Large intestine (tissue), 3 donors: ENCODE data around the gene LRP2. TPM values are rescaled to one million over a fixed set of nuclear protein-coding genes. Genes with fewer than 3 reads are reported as not detected.

ENCODE experiments used
- DNase-seq, 2 donors: peaks; one replicate each; pipeline versions ENCODE4 v3.0.0 to v3.0.0-alpha.2; 2013
- H3K27ac ChIP-seq: one replicate; pipeline ENCODE4 v1.5.1; 2013; ENCODE audit warnings: low read length
- H3K27me3 ChIP-seq: 2 replicates; pipeline ENCODE4 v1.6.1; 2013; ENCODE audit warnings: low read length; ENCODE audit not compliant: control insufficient read depth, insufficient read depth
- H3K36me3 ChIP-seq: 2 replicates; pipeline ENCODE4 v1.6.1; 2013; ENCODE audit warnings: low read length; ENCODE audit not compliant: control insufficient read depth, insufficient read depth
- H3K4me1 ChIP-seq: one replicate; pipeline ENCODE4 v1.6.1; 2013; ENCODE audit warnings: low read length; ENCODE audit not compliant: control insufficient read depth, insufficient read depth
- H3K4me3 ChIP-seq: one replicate; pipeline ENCODE4 v1.5.1; 2013; ENCODE audit warnings: low read length
- H3K9me3 ChIP-seq: one replicate; pipeline ENCODE4 v1.6.1; 2013; ENCODE audit warnings: mild to moderate bottlenecking, low read depth, low read length, moderate library complexity; ENCODE audit not compliant: control insufficient read depth
- WGBS: methylation state at CpG from one replicate; pipeline ENCODE4 v1.1.5; 2013; ENCODE audit warnings: low lambda C conversion rate; ENCODE audit not compliant: insufficient coverage; 5-methylcytosine and 5-hydroxymethylcytosine counted together
- polyA plus RNA-seq: library from polyadenylated mRNA; unstranded; fragments of 120-200 nt; gene quantifications from one replicate; pipeline ENCODE4 v1.2.1, GENCODE V29; 2013

The LRP2 gene
- polyA plus RNA-seq, 1 donor = 4.4 TPM

- Histone ChIP-seq H3K4me1 (no peaks in the 10 kb centered on the region), H3K36me3 (peaks cover 9% of the 10 kb centered on the region), H3K27ac (no peak overlapping the region), H3K4me3 (no peak overlapping the region), H3K27me3 (no peaks in the 10 kb centered on the region), H3K9me3 (no peaks in the 10 kb centered on the region)
- DNase-seq = no peak
- 100% methylated on average over 1 of the region's 3 CpGs for WGBS
These were observed 154.3 kb downstream of the LRP2 start for GRCh38 chr2:169208026-169208425.

- Histone ChIP-seq H3K27ac (no peak overlapping the region), H3K36me3 (peaks cover 10% of the 10 kb centered on the region), H3K27me3 (no peaks in the 10 kb centered on the region), H3K4me1 (no peaks in the 10 kb centered on the region), H3K9me3 (no peaks in the 10 kb centered on the region), H3K4me3 (no peak overlapping the region)
- DNase-seq = no peak
- WGBS = no CpG with 5 or more reads among the region's 2 CpGs
These were observed 157.2 kb downstream of the LRP2 start for GRCh38 chr2:169205176-169205575.

GRCh38 chr2:169203952-169204351 is 158.4 kb downstream of the LRP2 start:
- Histone ChIP-seq H3K9me3 (no peaks in the 10 kb centered on the region), H3K4me3 (no peak overlapping the region), H3K36me3 (peaks cover 10% of the 10 kb centered on the region), H3K27ac (no peak overlapping the region), H3K27me3 (no peaks in the 10 kb centered on the region), H3K4me1 (no peaks in the 10 kb centered on the region)
- 93% methylated on average over 5 of the region's 8 CpGs for WGBS
- DNase-seq = no peak

- Histone ChIP-seq H3K27ac (no peak overlapping the region), H3K4me1 (no peaks in the 10 kb centered on the region), H3K27me3 (no peaks in the 10 kb centered on the region), H3K9me3 (no peaks in the 10 kb centered on the region), H3K4me3 (no peak overlapping the region), H3K36me3 (peaks cover 8% of the 10 kb centered on the region)
- WGBS = no CpG with 5 or more reads among the region's 3 CpGs
- no peak for DNase-seq
These were observed 161.6 kb downstream of the LRP2 start for GRCh38 chr2:169200756-169201155.

DNA sequence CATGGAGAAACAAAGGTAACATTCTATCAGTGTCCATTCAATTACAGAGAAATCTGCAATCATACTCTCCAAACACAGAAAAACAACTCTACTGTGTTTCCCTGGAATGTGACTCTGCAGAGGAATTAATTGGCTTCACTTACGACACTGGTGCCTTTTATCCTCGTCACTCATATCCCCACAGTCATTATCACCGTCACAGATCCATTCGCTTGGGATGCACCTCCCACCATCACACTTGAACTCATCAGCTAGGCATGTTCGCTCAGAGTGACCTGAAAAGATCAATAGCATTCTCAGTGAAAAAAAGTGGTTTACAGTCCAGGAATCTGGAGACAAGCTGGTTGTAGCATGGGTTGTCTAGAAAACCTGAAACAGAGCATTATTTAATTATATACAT is 168.7 kb downstream of the LRP2 start:
- H3K4me3 ChIP-seq = no peak overlapping the region
- WGBS = no CpG with 5 or more reads among the region's 5 CpGs
- H3K36me3 ChIP-seq = peaks cover 5% of the 10 kb centered on the region
- no peaks in the 10 kb centered on the region for H3K9me3 ChIP-seq
- no peak overlapping the region for H3K27ac ChIP-seq
- no peaks in the 10 kb centered on the region for H3K4me1 ChIP-seq
- DNase-seq = no peak
- no peaks in the 10 kb centered on the region for H3K27me3 ChIP-seq

GRCh38 chr2:169190197-169190775 is 172.0 kb downstream of the LRP2 start:
- no peaks in the 10 kb centered on the region for H3K9me3 ChIP-seq
- H3K27me3 ChIP-seq = no peaks in the 10 kb centered on the region
- H3K36me3 ChIP-seq = peaks cover 6% of the 10 kb centered on the region
- no peak overlapping the region for H3K4me3 ChIP-seq
- no peak overlapping the region for H3K27ac ChIP-seq
- DNase-seq = no peak
- WGBS = no CpG with 5 or more reads among the region's 5 CpGs
- H3K4me1 ChIP-seq = no peaks in the 10 kb centered on the region

GRCh38 chr2:169189132-169189531 is 173.2 kb downstream of the LRP2 start:
- Histone ChIP-seq H3K4me1 (no peaks in the 10 kb centered on the region), H3K27ac (no peak overlapping the region), H3K27me3 (no peaks in the 10 kb centered on the region), H3K9me3 (no peaks in the 10 kb centered on the region), H3K4me3 (no peak overlapping the region), H3K36me3 (peaks cover 6% of the 10 kb centered on the region)
- 80% methylated on average over 2 of the region's 3 CpGs for WGBS
- no peak for DNase-seq

DNA sequence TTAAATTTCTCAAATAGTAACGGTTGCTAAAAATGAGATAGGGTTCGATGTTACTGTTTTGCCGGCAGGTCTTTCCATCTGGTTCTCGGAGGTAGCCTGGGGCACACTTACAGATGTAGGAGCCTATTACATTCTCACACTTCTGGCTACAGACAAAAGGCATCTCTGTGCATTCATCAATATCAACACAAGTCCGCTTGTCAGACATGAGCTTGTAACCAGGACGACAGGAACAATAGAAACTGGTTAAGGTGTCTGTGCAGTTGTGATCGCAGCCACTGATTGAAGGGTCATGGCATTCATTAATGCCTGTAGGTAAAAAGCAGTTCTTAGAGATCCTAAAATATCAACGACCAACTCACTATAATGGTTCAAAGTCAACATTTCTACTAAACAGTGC is 176.6 kb downstream of the LRP2 start:
- no CpG with 5 or more reads among the region's 8 CpGs for WGBS
- no peak overlapping the region for H3K4me3 ChIP-seq
- no peak for DNase-seq
- H3K4me1 ChIP-seq = no peaks in the 10 kb centered on the region
- peaks cover 7% of the 10 kb centered on the region for H3K36me3 ChIP-seq
- no peaks in the 10 kb centered on the region for H3K9me3 ChIP-seq
- H3K27me3 ChIP-seq = no peaks in the 10 kb centered on the region
- H3K27ac ChIP-seq = no peak overlapping the region

GRCh38 chr2:169184074-169184473 is 178.3 kb downstream of the LRP2 start:
- Histone ChIP-seq H3K4me1 (no peaks in the 10 kb centered on the region), H3K27me3 (no peaks in the 10 kb centered on the region), H3K4me3 (no peak overlapping the region), H3K9me3 (no peaks in the 10 kb centered on the region), H3K36me3 (peaks cover 7% of the 10 kb centered on the region), H3K27ac (no peak overlapping the region)
- DNase-seq = no peak
- 80% methylated on average over 1 of the region's 3 CpGs for WGBS

DNA sequence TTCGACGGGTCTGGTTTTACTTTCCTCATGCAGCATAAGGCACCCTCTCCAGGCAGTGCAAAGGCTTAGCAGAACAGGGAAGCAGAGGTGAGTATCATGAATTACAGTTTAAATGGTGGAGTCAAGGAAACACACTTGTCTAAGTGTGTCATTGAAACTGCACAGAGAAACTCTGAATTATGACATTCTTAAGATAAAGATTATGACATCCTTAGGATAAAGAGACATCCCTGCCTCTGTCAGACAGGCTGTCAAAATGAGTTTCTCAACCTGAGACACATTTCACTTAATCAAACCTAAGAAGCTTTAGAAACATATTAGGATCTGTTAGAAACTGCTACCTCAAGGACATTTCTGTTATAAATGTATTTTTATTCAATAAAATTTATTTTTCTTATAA is 179.8 kb downstream of the LRP2 start:
- no CpG with 5 or more reads among the region's 2 CpGs for WGBS
- Histone ChIP-seq H3K9me3 (no peaks in the 10 kb centered on the region), H3K36me3 (peaks cover 3% of the 10 kb centered on the region), H3K27ac (no peak overlapping the region), H3K4me3 (no peak overlapping the region), H3K27me3 (no peaks in the 10 kb centered on the region), H3K4me1 (no peaks in the 10 kb centered on the region)
- no peak for DNase-seq

GRCh38 chr2:169178804-169179390 is 183.4 kb downstream of the LRP2 start:
- no peak overlapping the region for H3K27ac ChIP-seq
- peaks cover 5% of the 10 kb centered on the region for H3K36me3 ChIP-seq
- no peak for DNase-seq
- no peaks in the 10 kb centered on the region for H3K27me3 ChIP-seq
- no CpG with 5 or more reads among the region's 1 CpG for WGBS
- H3K4me3 ChIP-seq = no peak overlapping the region
- H3K9me3 ChIP-seq = no peaks in the 10 kb centered on the region
- H3K4me1 ChIP-seq = no peaks in the 10 kb centered on the region
